ENCODE measurements around the gene HLX.

DNA sequence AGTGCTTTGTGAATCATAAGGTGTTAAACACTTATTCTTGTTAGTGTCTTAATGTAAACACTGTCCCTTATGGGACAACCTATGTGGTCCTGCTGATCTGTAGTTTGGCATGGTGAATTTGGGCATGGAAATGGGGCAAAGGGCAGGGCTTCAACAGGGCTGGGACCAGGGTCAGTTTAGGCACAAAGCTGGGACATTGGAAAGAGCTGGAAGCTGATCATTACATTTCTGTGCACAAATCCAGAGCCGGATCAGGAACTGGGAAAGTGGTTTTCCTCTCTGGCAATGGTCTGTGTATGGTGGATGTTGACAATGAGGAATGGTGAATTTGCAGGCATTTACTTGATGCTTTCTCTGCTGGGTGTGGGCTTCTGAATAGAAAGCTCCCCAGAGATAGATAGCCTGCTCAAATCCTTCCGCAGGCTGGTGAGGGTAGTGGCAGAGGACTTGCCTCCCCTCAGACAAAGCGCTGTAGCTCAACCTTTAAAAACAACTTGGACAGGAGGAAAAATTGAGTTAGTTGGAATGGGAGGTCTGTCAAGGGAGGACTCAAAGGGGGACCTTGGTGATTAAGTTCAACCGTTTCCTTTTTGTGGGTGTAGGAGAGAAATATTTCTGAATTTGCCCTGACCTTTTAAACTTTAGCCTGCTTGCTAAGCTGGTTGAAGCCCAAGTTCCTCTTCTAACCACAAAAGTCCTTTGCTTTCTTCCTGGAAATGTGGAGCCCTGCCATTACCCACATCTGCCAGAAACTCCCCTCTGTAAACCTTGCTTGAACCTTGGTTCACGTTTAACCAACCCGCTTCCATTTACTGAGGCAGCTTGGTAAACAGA, 35.3 kb downstream of the HLX start:
- TF ChIP-seq, protein P1, sequence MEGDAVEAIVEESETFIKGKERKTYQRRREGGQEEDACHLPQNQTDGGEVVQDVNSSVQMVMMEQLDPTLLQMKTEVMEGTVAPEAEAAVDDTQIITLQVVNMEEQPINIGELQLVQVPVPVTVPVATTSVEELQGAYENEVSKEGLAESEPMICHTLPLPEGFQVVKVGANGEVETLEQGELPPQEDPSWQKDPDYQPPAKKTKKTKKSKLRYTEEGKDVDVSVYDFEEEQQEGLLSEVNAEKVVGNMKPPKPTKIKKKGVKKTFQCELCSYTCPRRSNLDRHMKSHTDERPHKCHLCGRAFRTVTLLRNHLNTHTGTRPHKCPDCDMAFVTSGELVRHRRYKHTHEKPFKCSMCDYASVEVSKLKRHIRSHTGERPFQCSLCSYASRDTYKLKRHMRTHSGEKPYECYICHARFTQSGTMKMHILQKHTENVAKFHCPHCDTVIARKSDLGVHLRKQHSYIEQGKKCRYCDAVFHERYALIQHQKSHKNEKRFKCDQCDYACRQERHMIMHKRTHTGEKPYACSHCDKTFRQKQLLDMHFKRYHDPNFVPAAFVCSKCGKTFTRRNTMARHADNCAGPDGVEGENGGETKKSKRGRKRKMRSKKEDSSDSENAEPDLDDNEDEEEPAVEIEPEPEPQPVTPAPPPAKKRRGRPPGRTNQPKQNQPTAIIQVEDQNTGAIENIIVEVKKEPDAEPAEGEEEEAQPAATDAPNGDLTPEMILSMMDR (IDR thresholded peaks at IDR 0.05 in 8 of 11, conservative IDR thresholded peaks at IDR 0.05 in 3 of 11): peak in 1 of 11 experiments; percentile 8
- no peak for TF ChIP-seq POLR2A (IDR thresholded peaks at IDR 0.05)
